GM13976 (cell line): ENCODE data around the gene SLC26A9.

Experiments used
- DNase-seq: peaks from one replicate; pipeline ENCODE4 v3.0.0; 2012; ENCODE audit warnings: low spot score
- CTCF ChIP-seq: IDR thresholded peaks from 2 replicates; pipeline ENCODE4 v1.5.1; 2012; ENCODE audit warnings: borderline replicate concordance, mild to moderate bottlenecking; ENCODE audit not compliant: insufficient read depth; ENCODE audit errors: extremely low read depth, missing control alignments, control extremely low read depth
- in situ Hi-C: fragments of 300-500 bp; cut with MboI; formaldehyde crosslinking; loops from one replicate; pipeline ENCODE4 v1.12.0; 2022; ENCODE audit warnings: low sequenced_read_pairs, mixed read lengths, inconsistent platforms; ENCODE audit not compliant: unreplicated experiment

Gene SLC26A9

GRCh38 chr1:205950280-205950679 is 7.0 kb upstream of the SLC26A9 start:
- DNase-seq, result no peak
- in situ Hi-C loops, result no loop called here
- no peak for TF ChIP-seq CTCF

GRCh38 chr1:205949753-205950152 is 6.5 kb upstream of the SLC26A9 start:
- TF ChIP-seq CTCF, result no peak
- no peak for DNase-seq
- in situ Hi-C loops, result no loop called here

- in situ Hi-C loops, result no loop called here
- DNase-seq, result no peak
- TF ChIP-seq CTCF, result no peak
Observed at GRCh38 chr1:205948886-205949285, 5.6 kb upstream of the SLC26A9 start.

GRCh38 chr1:205948039-205948438 is 4.8 kb upstream of the SLC26A9 start:
- no peak for DNase-seq
- in situ Hi-C loops, result no loop called here
- TF ChIP-seq CTCF, result no peak

GRCh38 chr1:205947024-205947423 is 3.8 kb upstream of the SLC26A9 start:
- TF ChIP-seq CTCF, result no peak
- in situ Hi-C loops, result no loop called here
- no peak for DNase-seq

- DNase-seq, result no peak
- TF ChIP-seq CTCF, result no peak
- in situ Hi-C loops, result no loop called here
Observed at GRCh38 chr1:205945069-205945468, 1.8 kb upstream of the SLC26A9 start.

GRCh38 chr1:205944525-205944924 is 1.3 kb upstream of the SLC26A9 start:
- in situ Hi-C loops, result no loop called here
- TF ChIP-seq CTCF, result no peak
- DNase-seq, result no peak
